NCI-H1694 treated with DMSO at 0.1 percent for 48 hours (cell line): Measurements from ENCODE around the gene AP3B1.

Experiments used
- DNase-seq: peaks from one replicate; lab custom pipeline; 2025; lab: John Stamatoyannopoulos, UW

The AP3B1 gene

GRCh38 chr5:78003450-78003849 lies 291.0 kb downstream of the AP3B1 start:
- DNase-seq, result no peak

DNA sequence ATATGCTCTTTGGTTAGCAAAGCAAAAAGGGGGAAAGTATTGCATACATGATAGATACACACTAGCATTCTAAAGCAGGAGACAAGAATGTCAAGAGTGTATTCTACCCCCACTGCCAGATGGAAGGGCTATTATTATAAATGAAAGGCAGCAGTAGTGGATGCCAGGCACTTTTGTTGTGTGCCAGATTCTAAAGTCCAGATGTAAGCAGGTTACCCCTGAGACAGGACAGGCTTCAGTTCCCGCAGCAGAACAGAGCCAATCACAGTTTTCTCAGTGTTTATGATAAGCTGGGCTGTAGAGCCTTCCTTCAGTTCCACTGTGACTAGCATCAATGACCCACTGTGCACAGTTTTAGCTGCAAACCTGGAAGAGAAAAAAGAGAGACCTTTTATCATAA lies 291.8 kb downstream of the AP3B1 start:
- DNase-seq, result no peak

GRCh38 chr5:78001197-78001596 lies 293.3 kb downstream of the AP3B1 start:
- DNase-seq, result no peak

DNA sequence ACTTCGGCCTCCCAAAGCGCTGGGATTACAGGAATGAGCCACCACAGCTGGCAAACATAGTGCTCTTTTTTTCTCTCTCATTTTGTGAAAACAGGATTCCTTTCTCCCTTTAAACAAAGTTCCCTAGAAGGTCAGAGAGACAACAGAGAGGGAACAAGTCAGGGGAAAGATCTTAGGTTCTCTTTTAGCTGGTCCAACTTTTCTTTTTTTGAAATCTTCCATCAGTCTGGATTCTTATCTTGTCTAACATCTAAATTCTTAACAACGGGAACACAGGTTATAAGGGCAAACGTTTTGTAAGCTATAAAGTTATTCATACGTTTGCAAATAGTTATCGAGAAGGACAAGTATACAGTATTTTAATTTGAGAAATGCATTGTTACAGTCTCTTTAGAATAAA lies 294.3 kb downstream of the AP3B1 start:
- no peak for DNase-seq

- no peak for DNase-seq
These were observed 295.1 kb downstream of the AP3B1 start for GRCh38 chr5:77999399-77999798.

DNA sequence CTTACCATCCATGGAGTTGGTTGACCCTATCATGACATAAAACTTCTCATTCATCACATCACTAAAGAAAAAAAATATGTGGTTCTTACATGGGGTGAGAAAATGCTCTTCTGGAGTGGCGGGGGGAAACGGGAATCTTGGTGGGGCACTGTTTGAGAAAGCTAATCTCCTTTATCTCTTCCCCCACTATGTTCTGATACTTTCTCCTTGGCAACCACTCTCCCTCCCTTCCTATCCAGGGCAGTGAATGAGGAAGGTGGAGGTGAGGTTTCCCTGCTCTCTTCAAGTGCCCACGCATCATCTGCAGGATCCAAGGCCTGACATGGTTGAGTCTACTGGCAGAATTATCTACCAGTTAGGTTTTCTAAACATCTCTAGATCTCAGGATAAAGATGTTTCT lies 297.6 kb downstream of the AP3B1 start:
- no peak for DNase-seq

DNA sequence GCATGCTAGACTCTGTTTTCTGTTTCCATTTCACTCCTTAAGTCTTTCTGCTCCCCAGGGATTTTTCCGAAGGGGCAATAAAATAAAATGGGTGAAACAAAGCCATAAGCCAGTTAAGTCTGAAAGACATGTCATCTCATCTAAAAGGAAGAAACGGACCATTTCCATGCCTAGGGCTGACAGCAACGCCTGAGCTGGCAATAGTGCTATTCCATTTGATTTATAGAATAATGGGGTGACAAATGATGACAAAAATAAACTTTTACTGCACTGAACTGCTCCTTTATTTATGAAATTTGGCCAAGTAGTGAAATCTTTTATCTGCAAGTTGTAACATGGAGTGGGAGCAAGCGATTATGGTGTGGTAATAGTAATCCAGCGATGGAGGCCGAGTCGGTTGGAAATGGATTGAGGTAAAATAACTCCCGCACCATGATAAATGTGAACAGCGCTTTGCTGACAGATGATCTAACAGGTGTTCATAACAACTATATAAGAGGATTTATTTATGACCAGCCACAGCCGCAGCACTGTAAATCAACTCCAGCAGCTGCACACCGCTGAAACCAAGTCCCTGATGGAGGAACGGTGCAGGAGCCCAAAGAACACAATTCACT lies 298.6 kb downstream of the AP3B1 start:
- DNase-seq, result no peak

GRCh38 chr5:77994943-77995342 lies 299.6 kb downstream of the AP3B1 start:
- DNase-seq, result no peak

DNA sequence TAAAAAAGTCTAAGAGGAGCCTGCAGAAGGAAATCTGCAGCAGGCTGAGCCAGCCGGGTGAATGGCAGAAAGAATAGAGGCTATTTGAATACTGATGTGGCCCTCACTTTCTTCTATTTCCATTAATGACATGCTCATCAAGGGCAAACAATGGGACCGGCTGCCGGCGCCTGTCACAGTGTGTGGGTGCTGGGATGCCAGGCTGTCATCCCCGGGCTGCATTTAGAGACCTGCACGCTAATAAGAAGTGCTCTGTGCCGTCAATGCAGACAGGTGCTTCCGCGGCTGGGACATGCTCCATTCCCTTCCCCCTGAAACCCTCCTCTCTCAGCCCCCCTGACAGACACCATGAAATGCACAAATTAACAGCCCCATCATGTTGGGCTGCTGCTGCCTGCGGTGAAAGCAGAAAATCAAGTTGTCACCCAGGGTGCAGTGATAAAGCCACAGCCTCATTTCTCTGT lies 300.6 kb downstream of the AP3B1 start:
- DNase-seq, result no peak

- DNase-seq, result no peak
These were observed 301.2 kb downstream of the AP3B1 start for GRCh38 chr5:77993141-77993854.

DNA sequence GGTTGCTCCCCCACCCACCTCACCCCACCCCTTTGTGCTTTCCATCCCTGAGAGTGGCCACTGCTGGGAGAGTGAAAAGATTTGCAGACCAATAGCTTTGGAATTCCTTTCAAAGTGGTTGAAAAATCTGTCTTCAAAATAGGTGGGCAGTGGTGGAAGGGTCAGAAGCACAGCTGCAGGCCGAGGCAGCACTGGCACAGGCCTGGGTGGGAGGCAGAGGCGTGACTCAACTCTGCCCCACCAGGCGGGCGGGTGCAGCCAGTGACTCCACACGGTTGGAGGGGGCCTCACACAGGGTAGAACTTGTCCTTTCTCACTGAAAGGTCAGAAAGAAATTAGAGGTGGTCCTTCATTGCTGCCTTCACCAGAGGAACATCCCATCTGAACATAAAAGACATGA lies 303.4 kb downstream of the AP3B1 start:
- no peak for DNase-seq

GRCh38 chr5:77990020-77990419 lies 304.5 kb downstream of the AP3B1 start:
- no peak for DNase-seq

- DNase-seq, result no peak
These were observed 306.5 kb downstream of the AP3B1 start for GRCh38 chr5:77987988-77988387.

DNA sequence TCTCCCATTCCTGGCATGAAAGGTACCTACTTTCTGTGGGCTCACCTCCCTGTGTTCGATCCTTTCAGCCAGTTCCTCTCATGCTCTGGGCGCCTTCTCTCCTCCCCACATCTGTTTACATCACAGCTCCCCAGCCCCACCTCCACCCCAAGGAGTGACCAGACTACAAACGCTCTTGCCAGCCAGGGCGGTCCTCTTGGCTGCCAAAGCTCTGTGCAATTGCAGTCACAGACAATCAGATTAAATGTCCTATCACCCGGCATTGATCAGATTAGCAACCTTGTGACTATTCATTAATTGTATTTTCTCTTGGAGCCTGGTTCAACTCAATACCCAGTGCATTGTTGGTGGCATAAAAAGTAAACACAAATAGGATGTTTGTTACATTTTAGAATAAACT lies 307.2 kb downstream of the AP3B1 start:
- no peak for DNase-seq

DNA sequence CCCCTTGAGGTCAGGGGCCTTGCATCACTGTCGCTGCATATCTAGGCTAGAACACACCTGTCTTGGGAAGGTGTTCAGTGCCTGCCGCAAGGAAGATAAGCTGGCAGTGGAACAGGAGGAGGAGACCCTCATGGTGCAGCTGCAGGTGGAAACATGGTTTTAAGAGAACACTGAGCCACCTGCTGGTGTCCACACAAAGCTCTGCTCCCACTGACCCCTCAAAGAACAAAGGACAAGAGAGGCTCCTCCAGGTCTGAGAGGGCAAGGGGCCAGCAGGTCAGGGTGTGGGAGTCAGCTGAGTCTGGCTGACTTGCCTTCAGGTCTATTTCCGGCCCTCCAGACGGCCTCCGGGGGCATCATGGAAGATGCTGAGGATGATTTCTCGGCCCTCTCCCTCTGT lies 308.2 kb downstream of the AP3B1 start:
- no peak for DNase-seq

GRCh38 chr5:77985247-77985646 lies 309.3 kb downstream of the AP3B1 start:
- no peak for DNase-seq

DNA sequence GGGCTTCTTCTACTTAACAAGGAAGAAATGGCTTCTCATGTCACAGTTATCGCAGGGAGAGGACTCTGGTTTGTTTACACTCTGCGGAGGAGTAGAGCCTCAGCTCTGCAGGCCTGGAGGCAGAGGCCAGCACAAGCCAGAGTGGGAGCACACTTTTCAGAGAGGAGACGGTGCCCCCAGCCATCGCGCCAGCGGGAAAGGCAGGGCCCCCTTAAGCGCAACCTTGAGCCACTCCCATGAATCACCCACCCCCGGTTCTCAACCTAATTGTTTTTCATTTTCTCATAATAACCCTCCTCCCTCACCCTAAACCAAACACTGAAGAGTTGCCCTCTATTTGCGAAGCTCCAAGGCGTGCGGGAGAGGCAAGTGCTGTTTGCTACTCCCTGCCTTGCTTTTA lies 309.9 kb downstream of the AP3B1 start:
- DNase-seq, result no peak

DNA sequence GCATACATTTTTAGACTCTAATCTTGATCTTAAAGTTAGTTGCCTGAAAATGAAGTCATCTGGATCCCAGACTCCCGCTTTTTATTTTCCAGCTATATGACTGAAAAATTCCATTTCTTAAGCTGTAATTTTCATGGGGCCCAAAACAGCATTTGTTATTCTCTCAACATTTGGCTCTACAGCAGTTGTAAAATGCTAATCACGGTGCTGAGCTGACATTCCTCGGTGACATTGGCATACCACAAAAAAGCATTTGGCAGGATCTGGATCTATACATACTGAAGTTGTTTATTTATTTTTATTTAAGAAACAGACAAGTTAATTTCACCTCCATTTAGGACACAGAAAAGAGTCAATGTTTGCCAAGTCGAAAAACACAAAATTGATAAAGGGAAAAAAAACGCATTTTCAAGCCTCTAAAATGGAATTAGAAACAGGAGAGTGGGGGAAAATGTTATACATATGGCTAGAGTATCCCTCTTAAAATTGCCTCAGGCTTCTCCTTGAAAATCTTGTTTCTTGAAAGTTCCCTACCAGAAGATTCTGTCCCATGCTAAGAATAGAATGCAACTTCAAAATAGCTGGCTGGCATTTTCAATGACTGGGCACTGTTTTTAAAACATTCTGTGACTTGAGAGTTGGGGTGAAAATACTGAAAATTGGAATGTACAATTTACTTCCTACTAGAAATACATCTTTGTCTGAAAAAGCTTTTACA lies 310.9 kb downstream of the AP3B1 start:
- no peak for DNase-seq

- no peak for DNase-seq
These were observed 312.7 kb downstream of the AP3B1 start for GRCh38 chr5:77981820-77982219.

GRCh38 chr5:77974576-77974975 lies 319.9 kb downstream of the AP3B1 start:
- DNase-seq, result no peak

GRCh38 chr5:77973253-77973609 lies 321.3 kb downstream of the AP3B1 start:
- DNase-seq, result no peak

GRCh38 chr5:77972469-77973252 lies 321.8 kb downstream of the AP3B1 start:
- no peak for DNase-seq
